GM15510 (cell line): ENCODE results near the gene SFXN4.

Experiments
- POLR2A ChIP-seq: IDR thresholded peaks from 3 replicates; pipeline ENCODE4 v1.6.1; 2011; ENCODE audit warnings: borderline replicate concordance; ENCODE audit not compliant: insufficient read length; ENCODE audit errors: extremely low read depth

SFXN4 gene

GRCh38 chr10:119135513-119135881 is 30.0 kb downstream of the SFXN4 start:
- no peak for TF ChIP-seq POLR2A

GRCh38 chr10:119133949-119134348 is 31.6 kb downstream of the SFXN4 start:
- TF ChIP-seq POLR2A = no peak

- no peak for TF ChIP-seq POLR2A
Observed at GRCh38 chr10:119132521-119133345, 32.8 kb downstream of the SFXN4 start.

- TF ChIP-seq POLR2A = no peak
Observed at GRCh38 chr10:119131512-119132240, 33.8 kb downstream of the SFXN4 start.

GRCh38 chr10:119129721-119130120 is 35.8 kb downstream of the SFXN4 start:
- TF ChIP-seq POLR2A = no peak

GRCh38 chr10:119125942-119126341 is 39.6 kb downstream of the SFXN4 start:
- TF ChIP-seq POLR2A = no peak

GRCh38 chr10:119120875-119121274 is 44.6 kb downstream of the SFXN4 start:
- TF ChIP-seq POLR2A = no peak

GRCh38 chr10:119120413-119120867 is 45.1 kb downstream of the SFXN4 start:
- no peak for TF ChIP-seq POLR2A

- no peak for TF ChIP-seq POLR2A
Observed at GRCh38 chr10:119119400-119119799, 46.1 kb downstream of the SFXN4 start.

GRCh38 chr10:119118231-119118630 is 47.3 kb downstream of the SFXN4 start:
- no peak for TF ChIP-seq POLR2A

- TF ChIP-seq POLR2A = no peak
Observed at GRCh38 chr10:119116326-119116951, 49.1 kb downstream of the SFXN4 start.

GRCh38 chr10:119115926-119116325 is 49.6 kb downstream of the SFXN4 start:
- no peak for TF ChIP-seq POLR2A

- no peak for TF ChIP-seq POLR2A
Observed at GRCh38 chr10:119113751-119114732, 51.5 kb downstream of the SFXN4 start.

- no peak for TF ChIP-seq POLR2A
Observed at GRCh38 chr10:119112056-119112455, 53.5 kb downstream of the SFXN4 start.
